HPDE6-E6E7 (cell line): ENCODE data around the gene KCTD14.
"Not testable (repeated sequence)": the region's sequence is repeated elsewhere in the genome, so short reads cannot be mapped to it uniquely, and the experiment has no call there.

ENCODE experiments used
- DNase-seq: peaks from one replicate; pipeline ENCODE4 v3.0.0; 2011; ENCODE audit warnings: missing footprints; ENCODE audit errors: extremely low spot score

Gene KCTD14

DNA sequence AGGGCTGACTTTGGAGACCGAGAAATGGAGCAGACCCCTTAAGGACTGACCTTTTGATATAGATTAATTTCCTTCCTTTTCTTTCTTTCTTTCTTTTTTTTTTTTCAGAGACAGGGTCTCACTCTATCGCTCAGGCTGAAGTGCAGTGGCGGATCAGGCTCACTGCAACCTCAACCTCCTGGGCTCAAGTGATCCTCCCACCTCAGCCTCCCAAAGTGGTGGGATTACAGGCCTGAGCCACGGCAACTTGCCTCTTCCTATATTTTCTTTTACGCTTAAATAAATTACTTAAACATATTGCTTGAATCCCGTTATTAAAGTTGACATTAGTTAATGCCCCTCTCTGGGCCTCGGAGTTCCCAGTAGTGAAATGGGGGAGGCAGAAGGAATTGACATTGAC is 350 bp upstream of the KCTD14 start:
- no peak for DNase-seq

DNA sequence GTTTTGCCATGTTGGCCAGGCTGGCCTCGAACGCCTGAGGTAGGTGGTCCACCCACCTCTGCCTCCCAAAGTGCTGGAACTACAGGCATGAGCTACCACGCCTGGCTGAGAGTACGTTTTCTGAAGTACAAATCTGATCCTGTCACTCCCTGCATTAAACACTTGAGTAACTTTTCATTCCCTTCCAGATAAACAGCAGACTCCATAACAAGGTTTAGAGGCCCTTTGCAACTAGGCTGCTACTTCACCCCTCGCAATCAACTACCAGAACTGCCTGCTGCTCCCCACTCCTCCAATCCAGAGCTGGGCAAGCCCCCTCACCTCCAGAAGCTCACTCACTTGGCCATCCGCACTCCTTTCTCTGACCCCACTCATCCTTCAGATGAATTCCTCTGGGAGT is 1.5 kb downstream of the KCTD14 start:
- no peak for DNase-seq

DNA sequence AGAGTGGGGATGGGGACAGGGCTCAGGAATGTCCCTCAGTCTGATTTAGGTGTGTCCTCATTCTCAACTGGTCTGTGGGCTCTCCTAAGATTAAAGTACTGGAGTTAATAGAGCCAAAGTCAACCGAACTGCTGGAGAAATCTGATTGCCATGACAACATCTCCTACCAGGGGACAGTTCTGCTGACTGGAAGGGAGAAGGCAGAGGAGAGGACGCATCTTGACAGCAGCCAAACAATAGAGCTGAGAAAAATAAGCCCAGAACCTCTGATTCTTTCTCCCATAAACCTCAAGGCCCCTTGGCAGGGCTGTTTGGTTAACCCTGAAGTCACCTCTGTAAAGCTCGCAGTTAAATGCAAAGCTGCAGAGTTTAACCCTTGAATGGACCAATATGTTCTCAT is 2.8 kb downstream of the KCTD14 start:
- DNase-seq, result no peak

DNA sequence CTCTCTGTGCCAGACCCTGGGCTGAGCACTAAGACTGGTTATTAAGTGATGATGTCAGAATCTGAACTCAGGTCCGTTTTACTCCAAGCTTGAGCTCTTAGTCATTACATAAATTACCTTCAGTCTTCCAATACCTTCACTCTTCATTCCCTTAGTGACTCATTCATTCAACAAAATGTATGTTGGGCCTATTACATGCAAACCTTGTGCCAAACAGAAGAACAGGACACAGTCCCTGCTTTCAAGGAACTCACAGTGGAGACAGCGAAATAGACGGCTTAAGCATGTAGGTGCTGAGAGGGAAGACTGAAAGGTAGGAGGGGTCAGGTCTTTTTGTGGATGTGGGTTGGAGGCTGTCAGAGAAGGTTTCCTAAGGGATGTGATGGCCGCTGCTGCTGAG is 3.3 kb downstream of the KCTD14 start:
- no peak for DNase-seq

DNA sequence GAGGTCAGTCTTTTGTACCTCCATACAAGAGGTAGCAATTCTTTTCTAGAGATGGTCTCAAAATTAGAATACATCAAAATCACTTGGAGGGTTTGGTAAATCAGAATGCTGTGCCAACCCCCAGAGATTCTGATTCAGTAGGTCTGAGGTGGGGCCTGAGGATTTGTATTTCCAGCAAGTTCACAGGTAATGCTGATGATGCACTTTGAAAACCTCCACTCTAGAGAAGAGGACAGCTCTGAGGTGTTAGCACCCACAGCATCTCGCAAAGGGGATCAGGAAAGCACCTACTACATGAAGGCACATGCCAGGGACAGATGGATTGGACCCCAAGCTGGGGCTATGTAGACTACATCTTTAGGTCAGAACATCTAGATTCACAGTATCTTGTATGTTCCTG is 7.2 kb downstream of the KCTD14 start:
- no peak for DNase-seq

DNA sequence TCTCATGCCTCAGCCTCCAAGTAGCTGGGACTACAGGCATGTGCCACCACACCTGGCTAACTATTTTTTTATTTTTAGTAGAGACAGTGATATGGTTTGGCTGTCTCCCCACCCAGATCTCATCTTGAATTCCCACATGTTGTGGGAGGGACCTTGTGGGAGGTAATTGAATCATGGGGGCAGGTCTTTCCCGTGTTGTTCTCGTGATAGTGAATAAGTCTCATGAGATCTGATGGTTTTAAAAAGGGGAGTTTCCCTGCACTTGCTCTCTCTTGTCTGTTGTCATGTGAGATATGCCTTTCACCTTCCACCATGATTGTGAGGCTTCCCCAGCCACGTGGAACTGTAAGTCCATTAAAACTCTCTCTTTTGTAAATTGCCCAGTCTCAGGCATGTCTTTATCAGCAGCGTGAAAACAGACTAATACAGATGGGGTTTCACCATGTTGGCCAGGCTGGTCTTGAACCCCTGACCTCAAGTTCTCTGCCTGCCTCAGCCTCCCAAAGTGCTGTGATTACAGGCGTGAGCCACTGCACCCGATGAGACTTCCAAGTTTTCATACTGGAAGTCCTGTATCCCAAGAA is 8.0 kb downstream of the KCTD14 start:
- DNase-seq, result not testable (repeated sequence)

DNA sequence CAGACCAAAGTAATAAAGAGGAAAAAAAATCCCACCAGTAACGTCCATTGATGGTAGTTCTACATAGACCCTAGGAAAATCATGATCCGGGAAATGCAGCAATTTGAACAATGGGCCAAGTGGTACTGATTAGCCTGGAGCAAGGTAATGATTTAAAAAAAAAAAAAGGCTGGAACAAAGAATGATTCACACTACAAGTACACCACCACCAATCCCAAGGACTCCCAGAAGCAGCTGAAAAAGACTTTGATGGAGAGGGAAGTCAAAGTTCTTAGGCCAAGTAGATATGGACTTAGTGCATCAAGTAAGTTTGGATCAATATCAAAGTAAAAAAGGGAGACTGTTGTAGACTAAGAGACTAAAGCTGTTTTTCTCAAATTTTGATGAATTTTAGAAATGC is 11.8 kb downstream of the KCTD14 start:
- no peak for DNase-seq

DNA sequence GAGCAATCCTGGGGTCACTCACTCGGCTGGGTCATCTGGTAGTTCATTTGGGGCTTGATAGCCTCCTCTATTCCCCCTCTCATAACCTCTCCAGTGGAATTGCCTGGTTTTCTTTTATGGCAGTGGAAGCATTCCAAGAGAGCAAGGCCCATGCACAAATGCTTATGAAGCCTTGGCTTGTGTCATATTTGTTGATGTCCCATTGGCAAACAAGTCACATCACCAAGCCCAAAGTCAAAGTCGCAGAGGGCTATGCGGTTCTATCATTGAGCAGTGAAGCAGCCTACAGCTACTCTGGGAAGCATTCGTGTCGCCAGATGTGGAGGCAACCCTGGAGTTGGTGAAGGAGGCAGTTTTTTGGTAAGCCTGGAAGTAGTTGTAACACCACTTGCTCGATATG is 12.3 kb downstream of the KCTD14 start:
- DNase-seq, result no peak

DNA sequence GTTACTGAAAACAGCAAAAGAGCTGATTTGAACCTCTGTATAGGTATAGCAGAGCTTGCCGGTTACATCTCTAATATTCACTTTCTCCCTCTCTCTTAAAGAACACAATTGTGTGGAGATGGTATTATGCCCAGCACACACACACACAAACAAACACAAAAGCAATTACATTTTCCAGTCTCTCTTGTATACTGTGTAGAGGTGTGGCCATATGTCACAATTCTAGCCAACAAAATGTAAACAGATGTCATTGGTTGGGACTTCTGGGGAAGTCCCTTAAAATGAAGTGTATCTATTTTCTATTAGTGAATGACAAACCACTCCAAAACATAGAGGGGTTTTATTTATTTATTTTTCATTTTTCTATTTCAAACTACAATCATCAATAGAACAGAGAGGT is 12.8 kb downstream of the KCTD14 start:
- no peak for DNase-seq

DNA sequence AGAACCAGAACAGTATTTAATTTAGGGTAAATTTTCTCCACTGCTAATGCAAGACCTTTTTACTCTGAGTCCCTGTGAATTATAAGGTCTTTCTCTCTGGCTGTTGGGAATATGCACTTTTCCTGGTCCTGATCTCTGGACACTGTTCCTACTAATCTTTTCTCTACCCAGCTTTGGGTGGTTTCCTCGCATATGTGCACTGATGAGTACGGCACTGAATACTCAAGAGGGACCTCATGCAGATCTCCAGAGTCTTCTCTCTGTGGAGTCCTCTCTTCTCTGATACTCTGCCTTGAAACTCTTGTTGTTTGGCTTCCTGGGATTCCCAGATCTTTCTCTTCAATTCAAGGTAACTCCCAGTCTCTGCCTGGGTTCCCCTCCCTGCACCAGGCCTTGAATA is 14.0 kb downstream of the KCTD14 start:
- DNase-seq, result no peak

DNA sequence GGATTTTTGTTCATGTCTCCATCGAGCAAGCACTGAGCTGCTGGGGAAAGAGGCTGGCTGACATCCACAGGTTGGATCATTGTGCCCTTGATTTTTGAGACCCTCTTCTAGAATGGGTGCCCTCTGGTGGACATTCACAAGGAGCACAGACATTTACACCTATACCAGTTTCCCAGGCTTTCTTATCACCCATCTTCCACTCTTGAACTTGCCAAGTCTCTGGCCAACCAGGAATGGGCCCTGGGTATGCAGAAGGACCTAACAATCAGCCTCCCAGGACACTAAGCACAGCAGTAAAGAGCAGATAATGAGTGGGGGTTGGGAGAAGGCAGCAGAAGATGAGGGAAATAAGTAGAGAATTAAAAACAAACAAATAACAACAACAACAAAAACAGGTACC is 22.9 kb downstream of the KCTD14 start:
- peak; percentile 48 for DNase-seq

DNA sequence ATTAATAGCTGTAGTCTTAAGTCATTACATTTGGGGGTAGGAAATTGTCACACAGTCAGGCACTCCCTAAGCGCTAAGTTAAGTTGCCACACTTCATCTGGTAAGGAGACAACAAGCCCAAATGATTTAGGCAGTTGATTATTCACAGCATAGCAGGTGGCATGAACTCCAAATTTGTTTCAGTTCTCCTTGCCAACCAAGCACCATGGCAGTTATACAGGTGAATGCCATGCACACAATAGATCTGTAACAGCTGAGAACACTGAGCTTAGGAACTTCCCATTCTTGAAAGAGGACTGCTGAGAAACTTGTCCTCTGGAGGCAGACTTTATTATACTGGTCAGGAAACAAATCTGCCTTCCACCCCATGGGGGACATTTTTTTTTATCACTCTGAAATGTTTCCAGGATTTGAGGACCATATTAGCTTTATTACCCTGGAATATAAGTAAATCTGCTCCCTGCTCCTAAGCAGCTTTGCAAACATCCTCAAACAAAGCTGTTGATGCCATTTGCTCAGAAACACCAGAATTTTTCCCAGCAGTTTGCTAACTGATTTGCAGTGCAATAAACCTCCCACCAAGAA is 23.5 kb downstream of the KCTD14 start:
- no peak for DNase-seq

DNA sequence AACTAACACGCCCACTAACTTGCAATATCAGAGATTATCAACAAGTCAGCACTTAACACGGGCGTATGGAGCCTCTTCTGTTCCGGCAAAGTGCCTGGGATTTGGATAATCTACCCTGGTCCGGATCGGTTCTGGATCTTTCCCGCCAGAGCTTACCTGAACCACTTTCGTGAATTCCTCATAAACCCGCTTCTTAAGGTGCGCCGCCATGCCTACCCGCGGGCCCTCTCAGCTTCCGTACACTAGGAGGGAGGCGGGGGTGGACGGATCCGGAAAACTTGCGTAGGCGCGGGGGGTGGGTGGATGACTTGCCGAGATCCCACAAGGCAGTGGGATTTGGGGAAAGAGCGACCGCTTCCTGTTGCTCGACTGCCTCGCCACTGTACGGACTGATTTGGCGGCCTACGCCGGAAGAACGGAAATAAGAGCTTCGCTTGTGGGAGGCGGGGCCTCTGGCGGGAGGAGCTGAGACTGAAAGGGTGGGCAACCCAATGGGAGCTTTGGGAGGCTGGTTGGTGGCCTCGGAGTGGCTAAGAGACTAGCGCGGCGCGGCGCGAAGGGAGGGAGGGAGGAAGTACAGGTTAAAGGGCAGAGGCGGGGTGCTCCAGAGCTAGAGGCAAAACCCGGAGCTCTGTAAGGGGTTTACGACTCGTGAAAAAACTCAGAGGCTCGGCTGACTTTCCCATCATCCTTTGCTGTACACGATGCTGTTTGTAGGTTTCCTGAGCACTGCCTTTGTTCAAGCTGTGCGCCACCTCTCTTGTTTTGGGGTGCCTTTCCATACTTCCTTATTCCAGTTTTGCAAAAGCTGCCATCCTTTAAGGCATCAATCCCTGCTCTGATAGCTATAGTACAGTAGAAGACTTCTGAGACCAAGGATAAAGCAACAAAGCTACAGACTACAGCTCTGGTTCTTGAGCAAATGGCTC is 28.4 kb downstream of the KCTD14 start, which contains the start of gene INTS4:
Gene INTS4 (minus strand): TSS at position 235 of the 929 bp plus-strand sequence. CDS start 25 bp downstream, at position 210.
- DNase-seq, result peak; percentile 96

DNA sequence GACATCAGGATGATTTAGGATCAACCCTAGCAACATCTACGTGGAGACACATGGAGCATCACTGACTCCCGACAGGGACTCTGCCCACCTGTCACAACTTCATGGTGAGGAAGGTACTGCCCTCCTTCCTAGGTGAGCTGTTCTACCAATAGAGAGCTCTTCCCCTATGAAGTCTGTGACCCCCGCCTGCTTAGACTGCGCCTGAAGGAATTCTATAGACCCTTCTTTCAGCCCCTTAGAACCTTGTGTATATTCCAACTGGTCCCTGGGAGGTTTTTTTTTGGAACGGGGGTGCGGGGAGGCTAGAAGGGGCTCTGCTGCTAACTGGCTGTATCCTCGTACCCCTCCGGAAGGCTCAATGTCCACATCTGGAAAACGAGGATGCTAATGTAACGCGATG is 29.2 kb downstream of the KCTD14 start:
- DNase-seq, result no peak

DNA sequence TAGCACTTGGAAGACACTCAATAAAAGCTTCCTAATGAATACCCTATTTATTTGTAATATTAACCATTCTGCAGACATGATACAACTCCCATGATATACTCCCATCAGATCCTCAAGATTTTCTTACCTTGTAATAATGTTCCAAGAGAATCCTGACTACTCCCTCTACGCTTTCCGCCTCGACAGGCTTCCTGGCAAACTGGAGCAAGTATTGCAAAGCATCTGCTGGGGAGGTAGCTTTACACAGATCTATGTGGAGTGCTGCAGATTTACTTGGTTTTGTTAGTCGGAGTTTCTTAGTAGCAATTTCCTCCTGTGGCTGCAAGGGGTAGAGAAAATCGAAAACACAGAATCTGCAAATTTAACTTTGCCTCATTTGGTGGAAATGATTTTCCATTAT is 32.1 kb downstream of the KCTD14 start:
- no peak for DNase-seq

DNA sequence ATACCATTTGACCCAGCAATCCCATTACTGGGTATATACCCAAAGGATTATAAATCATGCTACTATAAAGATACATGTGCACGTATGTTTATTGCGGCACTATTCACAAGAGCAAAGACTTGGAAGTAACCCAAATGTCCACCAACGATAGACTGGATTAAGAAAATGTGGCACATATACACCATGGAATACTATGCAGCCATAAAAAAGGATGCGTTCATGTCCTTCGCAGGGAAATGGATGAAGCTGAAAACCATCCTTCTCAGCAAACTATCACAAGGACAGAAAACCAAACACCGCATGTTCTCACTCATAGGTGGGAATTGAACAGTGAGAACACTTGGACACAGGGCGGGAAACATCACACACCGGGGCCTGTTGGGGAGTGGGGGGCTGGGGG is 36.6 kb downstream of the KCTD14 start:
- DNase-seq, result not testable (repeated sequence)

DNA sequence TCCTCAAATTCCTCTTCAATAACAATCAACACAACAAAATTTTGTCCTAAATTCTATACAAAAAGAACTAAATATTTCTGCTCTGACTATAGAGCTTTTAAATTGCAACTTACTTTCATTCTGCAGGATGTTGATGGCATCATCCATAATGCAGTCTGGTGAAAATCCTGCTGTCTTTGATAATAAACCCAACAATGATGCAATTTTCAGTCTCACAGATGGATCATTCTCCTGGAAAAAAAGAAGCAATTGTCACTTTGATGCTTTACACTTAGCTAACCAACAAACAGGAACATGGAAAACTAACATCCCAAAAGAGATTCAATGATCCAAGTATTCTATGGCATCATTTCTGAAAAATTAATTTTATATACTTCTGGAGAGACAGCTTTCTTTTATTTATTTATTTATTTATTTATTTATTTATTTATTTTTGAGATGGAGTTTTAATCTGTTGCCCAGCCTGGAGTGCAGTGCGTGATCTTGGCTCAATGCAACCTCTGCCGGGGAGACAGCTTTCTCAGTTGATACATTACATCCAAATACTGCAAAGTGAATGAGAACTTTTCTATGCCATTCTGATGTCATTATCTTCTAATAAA is 41.6 kb downstream of the KCTD14 start:
- DNase-seq, result no peak

DNA sequence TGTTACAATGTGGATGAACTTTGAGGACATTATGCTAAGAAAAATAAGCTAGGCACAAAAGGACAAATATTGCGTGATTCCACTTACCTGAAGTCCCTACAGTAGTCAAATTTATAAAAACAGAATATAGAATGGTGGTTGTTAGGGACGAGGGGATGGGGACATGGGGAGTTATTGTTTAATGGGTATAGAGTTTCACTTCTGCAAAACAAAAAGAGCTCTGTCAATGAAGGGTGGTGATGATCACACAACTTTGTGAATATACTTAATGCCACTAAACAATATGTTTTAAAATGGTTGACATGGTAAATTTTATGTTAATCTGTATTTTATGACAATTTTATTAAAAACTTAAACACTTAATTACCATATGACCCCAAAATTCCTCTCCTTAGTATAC is 54.7 kb downstream of the KCTD14 start:
- DNase-seq, result no peak

DNA sequence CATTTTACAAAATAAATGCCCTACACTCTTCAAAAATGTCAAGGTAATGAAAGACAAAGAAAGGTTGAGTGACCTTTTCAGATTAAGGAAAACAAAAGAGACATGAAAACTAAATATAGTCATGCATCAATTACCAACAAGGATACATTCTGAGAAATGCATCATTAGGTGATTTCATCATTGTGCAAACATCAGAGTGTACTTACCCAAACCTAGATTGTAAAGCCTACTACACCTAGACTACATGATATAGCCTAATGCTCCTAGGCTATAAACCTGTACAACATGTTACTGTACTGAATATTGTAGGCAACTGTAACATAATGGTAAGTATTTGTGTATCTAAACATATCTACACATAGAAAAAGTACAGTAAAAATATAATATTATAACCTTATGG is 55.3 kb downstream of the KCTD14 start:
- DNase-seq, result no peak

DNA sequence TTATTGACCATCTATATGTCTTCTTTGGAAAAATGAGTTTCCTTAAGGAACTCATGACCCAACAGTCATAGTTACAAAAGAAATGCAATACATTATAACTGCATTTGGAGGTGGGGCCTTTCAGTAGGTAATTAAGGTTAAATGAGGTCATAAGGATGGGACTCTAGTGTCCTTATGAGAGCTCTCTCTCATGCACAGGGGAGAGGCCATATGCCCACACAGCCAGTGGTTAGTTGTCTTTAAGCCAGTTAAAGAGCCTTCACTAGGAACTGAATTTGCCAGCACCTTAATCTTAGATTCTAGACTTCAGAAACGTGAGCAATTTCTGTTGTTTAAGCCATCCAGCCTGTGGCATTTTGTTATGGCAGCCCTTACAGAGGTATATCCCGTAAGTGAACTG is 56.0 kb downstream of the KCTD14 start:
- no peak for DNase-seq

DNA sequence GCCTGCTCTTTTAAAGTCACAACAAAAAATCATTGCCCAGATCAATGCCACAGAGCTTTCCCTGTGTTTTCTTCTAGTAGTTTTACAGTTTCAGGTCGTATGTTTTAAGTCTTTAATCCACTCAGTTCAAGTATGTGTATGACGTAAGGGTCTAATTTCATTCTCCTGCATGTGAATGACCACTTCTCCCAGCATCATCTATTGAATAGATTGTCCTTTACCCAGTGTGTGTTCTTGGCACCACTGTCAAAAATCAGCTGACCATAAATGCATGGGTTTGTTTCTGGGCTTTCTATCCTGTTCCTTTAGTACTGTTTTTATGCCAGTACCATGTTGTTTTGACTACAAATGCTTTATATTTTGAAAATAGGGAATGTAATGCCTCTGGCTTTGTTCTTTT is 56.7 kb downstream of the KCTD14 start:
- DNase-seq, result no peak
